HepG2 (cell line): ENCODE results near the gene TNFRSF21. TPM values are rescaled to one million over a fixed set of nuclear protein-coding genes. Genes with fewer than 3 reads are reported as not detected.

Experiments used
- ATF7-NPFF ChIP-seq: sonication (generic); formaldehyde crosslinking; IDR thresholded peaks from 2 replicates; pipeline ENCODE4 v1.8.1; 2023; ENCODE audit warnings: mild to moderate bottlenecking, low read depth, missing genetic modification reagents, moderate library complexity
- CBX5 ChIP-seq: sonication (generic); formaldehyde crosslinking; IDR thresholded peaks from 2 replicates; pipeline ENCODE4 v1.4.0; 2020; ENCODE audit warnings: missing genetic modification reagents, borderline replicate concordance
- CC2D1A ChIP-seq: sonication (generic); formaldehyde crosslinking; IDR thresholded peaks from 2 replicates; pipeline ENCODE4 v1.8.1; 2023; ENCODE audit warnings: mild to moderate bottlenecking, missing genetic modification reagents
- CENPX ChIP-seq: sonication (generic); formaldehyde crosslinking; IDR thresholded peaks from 2 replicates; pipeline ENCODE4 v1.9.0; 2021; ENCODE audit warnings: mild to moderate bottlenecking, missing genetic modification reagents, moderate library complexity
- DNMT1 ChIP-seq: sonication (generic); formaldehyde crosslinking; IDR thresholded peaks from 2 replicates; pipeline ENCODE4 v1.5.1; 2020; ENCODE audit warnings: mild to moderate bottlenecking, missing genetic modification reagents
- GABPA ChIP-seq, 2 experiments: IDR thresholded peaks; 2 replicates each; pipeline ENCODE4 v1.6.1; 2011 to 2016; ENCODE audit warnings: low read depth in 2 of 2, low read length in 1 of 2, missing biosample characterization in 1 of 2, missing genetic modification characterization in 1 of 2
- GFI1 ChIP-seq: sonication (generic); formaldehyde crosslinking; IDR thresholded peaks from 2 replicates; pipeline ENCODE4 v1.5.0; 2020; ENCODE audit warnings: missing genetic modification reagents, mild to moderate bottlenecking, borderline replicate concordance
- LBX2 ChIP-seq: sonication (generic); formaldehyde crosslinking; IDR thresholded peaks from 2 replicates; pipeline ENCODE4 v1.5.0; 2020; ENCODE audit warnings: missing genetic modification reagents, mild to moderate bottlenecking, borderline replicate concordance
- PBX3 ChIP-seq: sonication (generic); formaldehyde crosslinking; IDR thresholded peaks from 2 replicates; pipeline ENCODE4 v1.8.1; 2023; ENCODE audit warnings: missing genetic modification reagents, inconsistent platforms, borderline replicate concordance
- SATB2 ChIP-seq: sonication (generic); formaldehyde crosslinking; IDR thresholded peaks from 2 replicates; pipeline ENCODE4 v1.5.0; 2020; ENCODE audit warnings: missing genetic modification reagents
- SKI ChIP-seq: fragments of 450-650 bp; IDR thresholded peaks from one replicate; pipeline ENCODE4 v1.6.1; 2018; ENCODE audit warnings: mild to moderate bottlenecking; ENCODE audit not compliant: partially characterized antibody
- SP1 ChIP-seq, 2 experiments: fragments of 450-650 bp in 1 of 2; sonication (generic) in 1 of 2; formaldehyde crosslinking in 1 of 2; IDR thresholded peaks; 2 replicates each; pipeline versions ENCODE4 v1.4.0 to v1.6.1; 2016 to 2020; ENCODE audit warnings: missing genetic modification reagents in 1 of 2
- SP5 ChIP-seq: IDR thresholded peaks from 2 replicates; pipeline ENCODE4 v1.6.1; 2016; ENCODE audit warnings: low read depth, borderline replicate concordance
- TFE3 ChIP-seq: IDR thresholded peaks from 2 replicates; pipeline ENCODE4 v1.6.1; 2016
- THYN1 ChIP-seq: sonication (generic); formaldehyde crosslinking; IDR thresholded peaks from 2 replicates; pipeline ENCODE4 v1.8.1; 2023; ENCODE audit warnings: low read depth, mild to moderate bottlenecking, moderate library complexity, missing genetic modification reagents, borderline replicate concordance
- TOE1 ChIP-seq: sonication (generic); formaldehyde crosslinking; IDR thresholded peaks from 2 replicates; pipeline ENCODE4 v1.4.0; 2020; ENCODE audit warnings: mild to moderate bottlenecking, missing genetic modification reagents
- TSC22D2 ChIP-seq: sonication (generic); formaldehyde crosslinking; IDR thresholded peaks from 2 replicates; pipeline ENCODE4 v1.5.1; 2020; ENCODE audit warnings: missing genetic modification reagents, mild to moderate bottlenecking, borderline replicate concordance
- ZBTB33 ChIP-seq: sonication (generic); formaldehyde crosslinking; IDR thresholded peaks from 2 replicates; pipeline ENCODE4 v1.4.0; 2020; ENCODE audit warnings: missing genetic modification reagents
- ZFP91 ChIP-seq: sonication (generic); formaldehyde crosslinking; IDR thresholded peaks from 2 replicates; pipeline ENCODE4 v1.9.0; 2022; ENCODE audit warnings: missing genetic modification reagents, mild to moderate bottlenecking, borderline replicate concordance
- ZNF160 ChIP-seq: sonication (generic); formaldehyde crosslinking; IDR thresholded peaks from 2 replicates; pipeline ENCODE4 v1.8.0; 2022; ENCODE audit warnings: mild to moderate bottlenecking, inconsistent platforms, missing genetic modification reagents
- ZNF576 ChIP-seq: sonication (generic); formaldehyde crosslinking; IDR thresholded peaks from 2 replicates; pipeline ENCODE4 v1.4.0; 2020; ENCODE audit warnings: mild to moderate bottlenecking, missing genetic modification reagents
- polyA plus RNA-seq, 8 experiments: library from polyadenylated mRNA; depleted of rRNA in 3 of 8; stranded (reverse) in 7 of 8; unstranded in 1 of 8; fragments of >200 nt; fragmentation: Illumina TruSeq in 4 of 8; extraction: Trizol in 4 of 8; gene quantifications; 2 replicates each; pipeline versions ENCODE4 v1.2.1 to v1.2.3, GENCODE V29; 2011 to 2016; ENCODE audit warnings: low read depth in 4 of 8, missing spikeins in 1 of 8, mixed read lengths in 1 of 8; ENCODE audit not compliant: insufficient read depth in 1 of 8
- total RNA-seq, 5 experiments: library from RNA; depleted of rRNA; stranded (reverse); fragments of >200 nt; fragmentation: Illumina TruSeq; extraction: Trizol; gene quantifications; 2 replicates each; pipeline ENCODE4 v1.2.3, GENCODE V29; 2016; ENCODE audit warnings: low read depth in 1 of 5

TNFRSF21 gene
- total and polyA plus RNA-seq, 2 of the 13 experiments (the other 11 are each of a cell fraction or from before 2014, with no cell fraction given) = 24.8 to 46.3 TPM

GRCh38 chr6:47200536-47201334 lies 109.0 kb downstream of the TNFRSF21 start (continued):
- TF ChIP-seq GFI1 (CRISPR knock-in tag) (0 out of 2 replicates have a peak, but pooled peaks have one; percentile 19), TSC22D2 (CRISPR knock-in tag) (no peak), LBX2 (CRISPR knock-in tag) (no peak), CENPX (no peak), TFE3 (no peak), ZNF576 (CRISPR knock-in tag) (no peak), DNMT1 (CRISPR knock-in tag) (no peak), SP5 (CRISPR knock-in tag) (no peak), ATF7-NPFF (no peak), TOE1 (no peak), SKI (no peak), ZFP91 (CRISPR knock-in tag) (no peak), SATB2 (CRISPR knock-in tag) (no peak), ZBTB33 (no peak), CBX5 (CRISPR knock-in tag) (no peak), PBX3 (CRISPR knock-in tag) (no peak), ZNF160 (no peak), THYN1 (CRISPR knock-in tag) (no peak), SP1 (IDR thresholded peaks at IDR 0.05) (no peak), SP1 (CRISPR knock-in tag; IDR thresholded peaks at IDR 0.05) (no peak), CC2D1A (CRISPR knock-in tag) (no peak), GABPA (IDR thresholded peaks at IDR 0.05; ENCODE audit: low read depth, low read length) (no peak), GABPA (CRISPR knock-in tag; IDR thresholded peaks at IDR 0.05; ENCODE audit: low read depth) (no peak)
